Gastrocnemius medialis (tissue), 4 donors: ENCODE measurements around the gene RPS2. TPM values are rescaled to one million over a fixed set of nuclear protein-coding genes. Genes with fewer than 3 reads are reported as not detected.

ENCODE experiments used
- ATAC-seq, 2 donors: fragments of 150-250 bp; one replicate each; pipeline ENCODE4 v1.9.1; 2016
- DNase-seq, 2 donors: peaks; one replicate each; pipeline ENCODE4 v3.0.0-alpha.2; 2019
- H3K27ac ChIP-seq, 4 donors: fragments of 200-600 bp; sonication (generic); 1 replicate in 1 of 4; 2 replicates in 3 of 4; pipeline ENCODE4 v1.5.1; 2016 to 2018; ENCODE audit warnings: mild to moderate bottlenecking in 2 of 4, moderate library complexity in 1 of 4
- H3K27me3 ChIP-seq, 3 donors: fragments of 200-600 bp; sonication (generic) in 2 of 3; 1 replicate in 1 of 3; 2 replicates in 2 of 3; pipeline versions ENCODE4 v1.5.1 to v1.6.0; 2016 to 2019; ENCODE audit warnings: mild to moderate bottlenecking in 1 of 3, moderate library complexity in 1 of 3
- H3K36me3 ChIP-seq, 2 donors: fragments of 200-600 bp; sonication (generic) in 1 of 2; one replicate each; pipeline ENCODE4 v1.5.1; 2017 to 2018
- H3K4me1 ChIP-seq, 2 donors: fragments of 200-600 bp; sonication (generic) in 1 of 2; one replicate each; pipeline ENCODE4 v1.5.1; 2016 to 2017; ENCODE audit warnings: mild to moderate bottlenecking in 2 of 2
- H3K4me3 ChIP-seq, 4 donors: fragments of 200-600 bp; sonication (generic) in 3 of 4; 1 replicate in 1 of 4; 2 replicates in 3 of 4; pipeline ENCODE4 v1.5.1; 2016 to 2019; ENCODE audit warnings: mild to moderate bottlenecking in 2 of 4
- H3K9me3 ChIP-seq, 3 donors: fragments of 200-600 bp; sonication (generic) in 2 of 3; 1 replicate in 1 of 3; 2 replicates in 2 of 3; pipeline ENCODE4 v1.5.1; 2016 to 2019
- POLR2A ChIP-seq, 2 donors: fragments of 450-650 bp; IDR thresholded peaks; one replicate each; pipeline ENCODE4 v1.6.1; 2017; ENCODE audit warnings: antibody characterized with exemption in 2 of 2, mild to moderate bottlenecking in 2 of 2, moderate library complexity in 2 of 2
- in situ Hi-C, 4 donors: fragments of 200-750 bp; cut with MboI; loops; one replicate each; pipeline versions ENCODE4 v1.15.0 to v1.8.0; 2017; ENCODE audit warnings: low sequenced_read_pairs in 4 of 4
- intact Hi-C: fragments of 100-400 bp; cut with DNase I; formaldehyde crosslinking; loops from one replicate; pipeline ENCODE4 v1.15.1; 2023; ENCODE audit warnings: low total_unique reads
- total RNA-seq, 4 donors: library from RNA; depleted of rRNA; stranded (reverse); fragments of >200 nt; gene quantifications; one replicate each; pipeline versions ENCODE4 v1.1.0 to v1.2.3, GENCODE V29; 2016
- TF ChIP-seq, protein P1 (sequence below), 5 experiments: fragments of 450-650 bp in 3 of 5; fragments of 200-600 bp in 2 of 5; sonication (generic) in 2 of 5; IDR thresholded peaks in 4 of 5; conservative IDR thresholded peaks in 1 of 5; 1 replicate in 4 of 5; 2 replicates in 1 of 5; pipeline ENCODE4 v1.5.1; 2016 to 2019; ENCODE audit warnings: antibody characterized with exemption in 5 of 5, mild to moderate bottlenecking in 3 of 5, moderate library complexity in 3 of 5

RPS2 gene
- total RNA-seq, 4 donors from 2014 or later: 1,162 to 1,876 (median 1,684) TPM

- no peaks in the 10 kb centered on the region for H3K27me3 ChIP-seq
- no peak for DNase-seq
- no peak overlapping the region for H3K27ac ChIP-seq
- ATAC-seq: no peak
- in situ Hi-C loops: no loop called here
- intact Hi-C loops: no loop called here
- no peaks in the 10 kb centered on the region for H3K9me3 ChIP-seq
- H3K36me3 ChIP-seq: peaks cover 0 to 45% of the 10 kb centered on the region in 2 donors
- H3K4me1 ChIP-seq: peaks cover 13 to 23% of the 10 kb centered on the region in 2 donors
- no peak for TF ChIP-seq POLR2A (IDR thresholded peaks at IDR 0.05)
- TF ChIP-seq, protein P1, sequence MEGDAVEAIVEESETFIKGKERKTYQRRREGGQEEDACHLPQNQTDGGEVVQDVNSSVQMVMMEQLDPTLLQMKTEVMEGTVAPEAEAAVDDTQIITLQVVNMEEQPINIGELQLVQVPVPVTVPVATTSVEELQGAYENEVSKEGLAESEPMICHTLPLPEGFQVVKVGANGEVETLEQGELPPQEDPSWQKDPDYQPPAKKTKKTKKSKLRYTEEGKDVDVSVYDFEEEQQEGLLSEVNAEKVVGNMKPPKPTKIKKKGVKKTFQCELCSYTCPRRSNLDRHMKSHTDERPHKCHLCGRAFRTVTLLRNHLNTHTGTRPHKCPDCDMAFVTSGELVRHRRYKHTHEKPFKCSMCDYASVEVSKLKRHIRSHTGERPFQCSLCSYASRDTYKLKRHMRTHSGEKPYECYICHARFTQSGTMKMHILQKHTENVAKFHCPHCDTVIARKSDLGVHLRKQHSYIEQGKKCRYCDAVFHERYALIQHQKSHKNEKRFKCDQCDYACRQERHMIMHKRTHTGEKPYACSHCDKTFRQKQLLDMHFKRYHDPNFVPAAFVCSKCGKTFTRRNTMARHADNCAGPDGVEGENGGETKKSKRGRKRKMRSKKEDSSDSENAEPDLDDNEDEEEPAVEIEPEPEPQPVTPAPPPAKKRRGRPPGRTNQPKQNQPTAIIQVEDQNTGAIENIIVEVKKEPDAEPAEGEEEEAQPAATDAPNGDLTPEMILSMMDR (IDR thresholded peaks at IDR 0.05 in 4 of 5, conservative IDR thresholded peaks at IDR 0.05 in 1 of 5): no peak
- peak overlapping the region in 2 of 4 donors; percentile 83 to 89 for H3K4me3 ChIP-seq
Measured at GRCh38 chr16:1973461-1974156, 9.0 kb upstream of the RPS2 start.

- Histone ChIP-seq H3K27ac (peak overlapping the region; percentile 86 to 94 (median 92)), H3K27me3 (no peaks in the 10 kb centered on the region), H3K9me3 (no peaks in the 10 kb centered on the region), H3K4me1 (peaks cover 13 to 23% of the 10 kb centered on the region in 2 donors), H3K4me3 (peak overlapping the region; percentile 80 to 99 (median 86)), H3K36me3 (peaks cover 0 to 34% of the 10 kb centered on the region in 2 donors)
- in situ Hi-C loops: no loop called here
- DNase-seq (no peak), ATAC-seq (no peak)
- intact Hi-C loops: no loop called here
- TF ChIP-seq, protein P1 (IDR thresholded peaks at IDR 0.05 in 4 of 5, conservative IDR thresholded peaks at IDR 0.05 in 1 of 5): no peak
- no peak for TF ChIP-seq POLR2A (IDR thresholded peaks at IDR 0.05)
Measured at GRCh38 chr16:1972490-1972877, 7.9 kb upstream of the RPS2 start.

GRCh38 chr16:1971796-1972489 lies 7.3 kb upstream of the RPS2 start, which contains the start of gene TBL3:
Gene TBL3, plus strand, starts transcription at chr16:1972053. Its CDS starts 112 bp downstream, at chr16:1972165.
- Histone ChIP-seq H3K4me1 (peaks cover 13 to 23% of the 10 kb centered on the region in 2 donors), H3K36me3 (peaks cover 0 to 29% of the 10 kb centered on the region in 2 donors), H3K27ac (peak within 1 kb of the TSS; percentile 86 to 94 (median 92)), H3K9me3 (no peaks in the 10 kb centered on the region), H3K27me3 (no peaks in the 10 kb centered on the region), H3K4me3 (peak within 1 kb of the TSS; percentile 80 to 99 (median 86))
- TF ChIP-seq, protein P1 (IDR thresholded peaks at IDR 0.05 in 4 of 5, conservative IDR thresholded peaks at IDR 0.05 in 1 of 5): peak in 2 of 5 experiments; percentile 54 to 64
- TF ChIP-seq POLR2A (IDR thresholded peaks at IDR 0.05): peak; percentile 92 to 96
- ATAC-seq (peak; percentile 95 to 96), DNase-seq (peak; percentile 87 to 90)
- in situ Hi-C loops: no loop called here
- intact Hi-C loops: loop anchor here (1.0 kb wide), 1 partner anchor 37 kb away; the partner anchor contains the start of gene ZNF598

DNA sequence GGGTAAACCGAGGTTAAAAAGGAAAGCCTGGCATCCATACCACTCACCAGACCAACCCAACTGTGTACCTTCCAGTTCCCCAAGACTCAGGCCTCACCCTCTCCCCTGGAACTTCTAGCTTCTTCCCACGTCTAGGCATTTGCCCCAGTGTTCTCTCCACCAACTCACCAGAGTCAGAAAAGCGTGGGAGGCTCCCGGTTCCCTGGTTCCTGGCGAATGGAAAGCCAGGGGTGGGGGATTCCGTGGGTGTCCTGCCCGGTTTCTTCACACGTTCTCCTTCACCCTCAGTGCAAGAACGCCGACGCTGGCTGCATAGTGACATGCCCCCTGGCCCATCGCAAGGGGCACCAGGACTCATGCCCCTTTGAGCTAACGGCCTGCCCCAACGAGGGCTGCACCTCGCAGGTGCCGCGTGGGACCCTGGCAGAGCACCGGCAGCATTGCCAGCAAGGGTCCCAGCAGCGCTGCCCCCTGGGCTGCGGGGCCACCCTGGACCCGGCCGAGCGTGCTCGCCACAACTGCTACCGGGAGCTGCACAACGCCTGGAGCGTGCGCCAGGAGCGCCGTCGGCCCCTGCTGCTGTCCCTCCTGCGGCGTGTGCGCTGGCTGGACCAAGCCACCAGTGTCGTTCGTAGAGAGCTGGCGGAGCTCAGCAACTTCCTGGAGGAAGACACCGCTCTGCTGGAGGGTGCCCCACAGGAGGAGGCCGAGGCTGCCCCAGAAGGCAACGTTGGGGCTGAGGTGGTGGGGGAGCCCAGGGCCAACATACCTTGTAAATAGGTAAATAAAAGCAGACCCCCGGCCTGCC lies 3.7 kb upstream of the RPS2 start:
- in situ Hi-C loops: no loop called here
- Histone ChIP-seq H3K27ac (no peak overlapping the region), H3K9me3 (no peaks in the 10 kb centered on the region), H3K4me1 (peaks cover 24 to 39% of the 10 kb centered on the region in 2 donors), H3K27me3 (no peaks in the 10 kb centered on the region), H3K4me3 (no peak overlapping the region), H3K36me3 (peaks cover 0 to 2% of the 10 kb centered on the region in 2 donors)
- ATAC-seq (no peak), DNase-seq (no peak)
- intact Hi-C loops: no loop called here
- TF ChIP-seq, protein P1 (IDR thresholded peaks at IDR 0.05 in 4 of 5, conservative IDR thresholded peaks at IDR 0.05 in 1 of 5): no peak
- TF ChIP-seq POLR2A (IDR thresholded peaks at IDR 0.05): no peak
